Panc1 (cell line): Measurements from ENCODE around the gene NDE1. TPM values are rescaled to one million over a fixed set of nuclear protein-coding genes. Genes with fewer than 3 reads are reported as not detected.

Experiments used
- ATAC-seq: fragments of 200-7000 bp; cut with Tn5 transposase; 2 replicates; pipeline ENCODE4 v1.9.1; 2020; ENCODE audit warnings: mild to moderate bottlenecking, moderate library complexity
- BruUV-seq: library from RNA; stranded (reverse); fragments of 400-500 nt; replicated peaks from 2 replicates; lab custom pipeline; 2021; lab: Mats Ljungman, UMichigan
- CTCF ChIA-PET: fragments of 300-600 bp; sonication (Branson Sonifier 250); formaldehyde crosslinking; loops from one replicate; lab custom pipeline; 2022; ENCODE audit warnings: antibody characterized with exemption; lab: Charles Lee
- POLR2A ChIA-PET: fragments of 300-600 bp; sonication (Branson Sonifier 250); formaldehyde crosslinking; loops from one replicate; lab custom pipeline; 2022; ENCODE audit warnings: antibody characterized with exemption; lab: Charles Lee
- DNase-seq: peaks from one replicate; pipeline ENCODE4 v3.0.0-alpha.2; 2010; ENCODE audit warnings: low read depth, low spot score
- H3K27ac ChIP-seq: 2 replicates; pipeline ENCODE4 v1.5.1; 2011; ENCODE audit warnings: mild to moderate bottlenecking, low read length, inconsistent platforms
- H3K27me3 ChIP-seq: fragments of 200-500 bp; sonication (Bioruptor generic); 2 replicates; pipeline ENCODE4 v1.6.0; 2014; ENCODE audit warnings: low read length, inconsistent platforms; ENCODE audit not compliant: control insufficient read depth, insufficient read depth
- H3K36me3 ChIP-seq: fragments of 200-500 bp; sonication (Bioruptor generic); 2 replicates; pipeline ENCODE4 v1.5.1; 2014; ENCODE audit warnings: inconsistent platforms, mild to moderate bottlenecking, low read length, moderate library complexity; ENCODE audit not compliant: control insufficient read depth, insufficient read depth
- H3K4me1 ChIP-seq: 2 replicates; pipeline ENCODE4 v1.5.1; 2011; ENCODE audit warnings: inconsistent platforms, mild to moderate bottlenecking, low read length, moderate library complexity; ENCODE audit not compliant: control insufficient read depth, insufficient read depth
- H3K4me3 ChIP-seq, 2 experiments: 2 replicates each; pipeline ENCODE4 v1.5.1; 2011 to 2012; ENCODE audit warnings: low read depth in 2 of 2, low read length in 2 of 2, mild to moderate bottlenecking in 2 of 2, inconsistent platforms in 1 of 2, moderate library complexity in 1 of 2
- H3K9me3 ChIP-seq: fragments of 200-500 bp; sonication (Bioruptor generic); 2 replicates; pipeline ENCODE4 v1.5.1; 2014; ENCODE audit warnings: low read depth, mild to moderate bottlenecking, inconsistent platforms, low read length, moderate library complexity; ENCODE audit not compliant: control insufficient read depth, insufficient read depth
- POLR2AphosphoS5 ChIP-seq: IDR thresholded peaks from 2 replicates; pipeline ENCODE4 v1.6.1; 2012; ENCODE audit warnings: mild to moderate bottlenecking, low read depth, low read length, moderate library complexity
- SIN3A ChIP-seq: IDR thresholded peaks from 2 replicates; pipeline ENCODE4 v1.6.1; 2012; ENCODE audit warnings: low read depth, mild to moderate bottlenecking, low read length, moderate library complexity, borderline replicate concordance; ENCODE audit not compliant: insufficient read depth
- TCF7L2 ChIP-seq: IDR thresholded peaks from 2 replicates; pipeline ENCODE4 v1.6.1; 2011; ENCODE audit warnings: mild to moderate bottlenecking, low read depth, low read length, inconsistent platforms
- in situ Hi-C: cut with HindIII; loops from 2 replicates; pipeline ENCODE4 v1.10.0; 2016; ENCODE audit warnings: low sequenced_read_pairs, low pct_unique_long_range_greater_than_20kb
- intact Hi-C: fragments of 100-400 bp; cut with micrococcal nuclease; formaldehyde crosslinking; loops from one replicate; pipeline ENCODE4 v1.10.0; 2022; ENCODE audit not compliant: unreplicated experiment
- total RNA-seq: library from RNA; stranded (reverse); gene quantifications from one replicate; pipeline ENCODE4 v1.2.1, GENCODE V29; 2021; ENCODE audit not compliant: unreplicated experiment
- TF ChIP-seq, protein P1 (sequence below): fragments of 450-650 bp; IDR thresholded peaks from 2 replicates; pipeline ENCODE4 v1.5.1; 2017; ENCODE audit warnings: mild to moderate bottlenecking
- TF ChIP-seq, protein P2 (sequence below), 2 experiments: IDR thresholded peaks; 2 replicates each; pipeline ENCODE4 v1.6.1; 2011 to 2012; ENCODE audit warnings: low read depth in 2 of 2, control low read depth in 1 of 2, low read length in 1 of 2, mild to moderate bottlenecking in 1 of 2, moderate library complexity in 1 of 2; ENCODE audit not compliant: insufficient read depth in 1 of 2

NDE1 gene
- total RNA-seq, 1 experiment from 2014 or later = 99.1 TPM

- POLR2A ChIA-PET = no interaction called here
- CTCF ChIA-PET = interaction anchor here (0.6 kb wide), 2 partner anchors 11 to 216 kb away, joined by 4 to 9 read pairs; no protein-coding TSS in a partner anchor
- no peaks in the 10 kb centered on the region for H3K9me3 ChIP-seq
- BruUV-seq = no TSS peak
- H3K27me3 ChIP-seq = no peaks in the 10 kb centered on the region; the same call in 1 of the 2 replicates
- intact Hi-C loops = loop anchor here (10.0 kb wide), 1 partner anchor 422 kb away; no protein-coding TSS in a partner anchor
- no peak for ATAC-seq
- H3K27ac ChIP-seq = no peak overlapping the region
- no peaks in the 10 kb centered on the region for H3K36me3 ChIP-seq
- no peak overlapping the region for H3K4me3 ChIP-seq
- no peak for DNase-seq
- H3K4me1 ChIP-seq = no peaks in the 10 kb centered on the region
- in situ Hi-C loops = no loop called here
- TF ChIP-seq TCF7L2 (no peak), SIN3A (no peak), POLR2AphosphoS5 (no peak)
- TF ChIP-seq, protein P1, sequence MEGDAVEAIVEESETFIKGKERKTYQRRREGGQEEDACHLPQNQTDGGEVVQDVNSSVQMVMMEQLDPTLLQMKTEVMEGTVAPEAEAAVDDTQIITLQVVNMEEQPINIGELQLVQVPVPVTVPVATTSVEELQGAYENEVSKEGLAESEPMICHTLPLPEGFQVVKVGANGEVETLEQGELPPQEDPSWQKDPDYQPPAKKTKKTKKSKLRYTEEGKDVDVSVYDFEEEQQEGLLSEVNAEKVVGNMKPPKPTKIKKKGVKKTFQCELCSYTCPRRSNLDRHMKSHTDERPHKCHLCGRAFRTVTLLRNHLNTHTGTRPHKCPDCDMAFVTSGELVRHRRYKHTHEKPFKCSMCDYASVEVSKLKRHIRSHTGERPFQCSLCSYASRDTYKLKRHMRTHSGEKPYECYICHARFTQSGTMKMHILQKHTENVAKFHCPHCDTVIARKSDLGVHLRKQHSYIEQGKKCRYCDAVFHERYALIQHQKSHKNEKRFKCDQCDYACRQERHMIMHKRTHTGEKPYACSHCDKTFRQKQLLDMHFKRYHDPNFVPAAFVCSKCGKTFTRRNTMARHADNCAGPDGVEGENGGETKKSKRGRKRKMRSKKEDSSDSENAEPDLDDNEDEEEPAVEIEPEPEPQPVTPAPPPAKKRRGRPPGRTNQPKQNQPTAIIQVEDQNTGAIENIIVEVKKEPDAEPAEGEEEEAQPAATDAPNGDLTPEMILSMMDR = no peak
- TF ChIP-seq, protein P2, sequence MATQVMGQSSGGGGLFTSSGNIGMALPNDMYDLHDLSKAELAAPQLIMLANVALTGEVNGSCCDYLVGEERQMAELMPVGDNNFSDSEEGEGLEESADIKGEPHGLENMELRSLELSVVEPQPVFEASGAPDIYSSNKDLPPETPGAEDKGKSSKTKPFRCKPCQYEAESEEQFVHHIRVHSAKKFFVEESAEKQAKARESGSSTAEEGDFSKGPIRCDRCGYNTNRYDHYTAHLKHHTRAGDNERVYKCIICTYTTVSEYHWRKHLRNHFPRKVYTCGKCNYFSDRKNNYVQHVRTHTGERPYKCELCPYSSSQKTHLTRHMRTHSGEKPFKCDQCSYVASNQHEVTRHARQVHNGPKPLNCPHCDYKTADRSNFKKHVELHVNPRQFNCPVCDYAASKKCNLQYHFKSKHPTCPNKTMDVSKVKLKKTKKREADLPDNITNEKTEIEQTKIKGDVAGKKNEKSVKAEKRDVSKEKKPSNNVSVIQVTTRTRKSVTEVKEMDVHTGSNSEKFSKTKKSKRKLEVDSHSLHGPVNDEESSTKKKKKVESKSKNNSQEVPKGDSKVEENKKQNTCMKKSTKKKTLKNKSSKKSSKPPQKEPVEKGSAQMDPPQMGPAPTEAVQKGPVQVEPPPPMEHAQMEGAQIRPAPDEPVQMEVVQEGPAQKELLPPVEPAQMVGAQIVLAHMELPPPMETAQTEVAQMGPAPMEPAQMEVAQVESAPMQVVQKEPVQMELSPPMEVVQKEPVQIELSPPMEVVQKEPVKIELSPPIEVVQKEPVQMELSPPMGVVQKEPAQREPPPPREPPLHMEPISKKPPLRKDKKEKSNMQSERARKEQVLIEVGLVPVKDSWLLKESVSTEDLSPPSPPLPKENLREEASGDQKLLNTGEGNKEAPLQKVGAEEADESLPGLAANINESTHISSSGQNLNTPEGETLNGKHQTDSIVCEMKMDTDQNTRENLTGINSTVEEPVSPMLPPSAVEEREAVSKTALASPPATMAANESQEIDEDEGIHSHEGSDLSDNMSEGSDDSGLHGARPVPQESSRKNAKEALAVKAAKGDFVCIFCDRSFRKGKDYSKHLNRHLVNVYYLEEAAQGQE (IDR thresholded peaks at IDR 0.05; ENCODE audit: insufficient read depth in 1 of 2, low read depth in 2 of 2, low read length in 1 of 2) = no peak
Observed at GRCh38 chr16:15772579-15773293, 122.7 kb downstream of the NDE1 start.

- ATAC-seq = no peak
- POLR2A ChIA-PET = no interaction called here
- no peak for DNase-seq
- Histone ChIP-seq H3K27me3 (no peaks in the 10 kb centered on the region; the same call in 1 of the 2 replicates), H3K9me3 (no peaks in the 10 kb centered on the region), H3K27ac (no peak overlapping the region), H3K4me1 (no peaks in the 10 kb centered on the region; the same call in 1 of the 2 replicates), H3K4me3 (no peak overlapping the region), H3K36me3 (no peaks in the 10 kb centered on the region)
- intact Hi-C loops = loop anchor here (10.0 kb wide), 1 partner anchor 421 kb away; no protein-coding TSS in a partner anchor
- CTCF ChIA-PET = no interaction called here
- no TSS peak for BruUV-seq
- TF ChIP-seq POLR2AphosphoS5 (no peak), SIN3A (no peak), TCF7L2 (no peak)
- TF ChIP-seq, protein P2 (IDR thresholded peaks at IDR 0.05; ENCODE audit: insufficient read depth in 1 of 2, low read depth in 2 of 2, low read length in 1 of 2) = no peak
- TF ChIP-seq, protein P1 = no peak
- in situ Hi-C loops = no loop called here
Observed at GRCh38 chr16:15773968-15774367, 123.9 kb downstream of the NDE1 start.
